GM19372 (cell line): Measurements from ENCODE around the gene CNTD1.
"Not testable (repeated sequence)": the region's sequence is repeated elsewhere in the genome, so short reads cannot be mapped to it uniquely, and the experiment has no call there.

Experiments
- ATAC-seq: cut with Tn5 transposase; IDR thresholded peaks from one replicate; pipeline ENCODE4 v1.9.1; 2021; ENCODE audit warnings: mild to moderate bottlenecking, low read depth, moderate library complexity; ENCODE audit not compliant: unreplicated experiment

The CNTD1 gene

GRCh38 chr17:42798383-42799380, at the start of gene CNTD1, which contains the start of gene COA3:
CNTD1 (plus strand) TSS chr17:42798861; CDS start chr17:42799068, 207 bp downstream.
COA3 (minus strand) TSS chr17:42798704; CDS start chr17:42798681, 23 bp downstream.
- ATAC-seq = no peak

GRCh38 chr17:42748908-42749798, 49.5 kb upstream of the CNTD1 start:
- no peak for ATAC-seq

- ATAC-seq = no peak
Measured at GRCh38 chr17:42750739-42751344, 47.8 kb upstream of the CNTD1 start.

GRCh38 chr17:42751628-42752027, 47.0 kb upstream of the CNTD1 start:
- ATAC-seq = no peak

GRCh38 chr17:42754782-42755181, 43.9 kb upstream of the CNTD1 start:
- no peak for ATAC-seq

DNA sequence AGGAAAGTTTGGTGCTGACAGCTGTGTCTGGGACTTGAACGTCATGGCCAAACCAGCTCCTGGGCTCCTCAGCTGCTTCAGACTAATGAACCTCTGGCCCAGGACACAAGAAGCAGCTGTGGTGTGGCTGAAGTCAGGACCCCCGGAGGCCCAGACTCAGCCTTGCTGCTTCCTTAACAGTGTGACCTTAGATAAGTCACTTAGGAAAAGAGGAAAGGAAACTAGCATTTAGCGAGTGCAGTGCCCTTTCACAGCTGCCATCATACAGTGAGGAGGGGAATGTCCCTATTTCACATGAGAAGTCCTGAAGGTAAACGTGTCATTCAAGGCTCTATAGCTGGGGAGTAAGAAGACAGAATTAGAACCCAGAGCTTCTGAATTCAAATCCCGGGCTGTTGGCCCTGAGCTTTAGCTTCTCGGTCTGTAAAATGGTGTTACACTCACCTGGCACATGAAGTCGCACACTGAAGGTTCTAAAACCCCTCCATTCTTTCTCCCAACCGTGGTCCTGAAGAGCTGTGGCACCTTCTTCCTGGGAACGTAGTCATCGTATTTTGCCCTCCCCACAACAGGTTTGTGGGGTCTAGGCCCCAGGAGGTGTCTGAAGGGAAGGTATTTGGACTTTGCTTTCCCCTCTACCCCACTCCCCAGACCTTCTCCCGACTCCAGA, 38.5 kb upstream of the CNTD1 start:
- ATAC-seq = no peak

DNA sequence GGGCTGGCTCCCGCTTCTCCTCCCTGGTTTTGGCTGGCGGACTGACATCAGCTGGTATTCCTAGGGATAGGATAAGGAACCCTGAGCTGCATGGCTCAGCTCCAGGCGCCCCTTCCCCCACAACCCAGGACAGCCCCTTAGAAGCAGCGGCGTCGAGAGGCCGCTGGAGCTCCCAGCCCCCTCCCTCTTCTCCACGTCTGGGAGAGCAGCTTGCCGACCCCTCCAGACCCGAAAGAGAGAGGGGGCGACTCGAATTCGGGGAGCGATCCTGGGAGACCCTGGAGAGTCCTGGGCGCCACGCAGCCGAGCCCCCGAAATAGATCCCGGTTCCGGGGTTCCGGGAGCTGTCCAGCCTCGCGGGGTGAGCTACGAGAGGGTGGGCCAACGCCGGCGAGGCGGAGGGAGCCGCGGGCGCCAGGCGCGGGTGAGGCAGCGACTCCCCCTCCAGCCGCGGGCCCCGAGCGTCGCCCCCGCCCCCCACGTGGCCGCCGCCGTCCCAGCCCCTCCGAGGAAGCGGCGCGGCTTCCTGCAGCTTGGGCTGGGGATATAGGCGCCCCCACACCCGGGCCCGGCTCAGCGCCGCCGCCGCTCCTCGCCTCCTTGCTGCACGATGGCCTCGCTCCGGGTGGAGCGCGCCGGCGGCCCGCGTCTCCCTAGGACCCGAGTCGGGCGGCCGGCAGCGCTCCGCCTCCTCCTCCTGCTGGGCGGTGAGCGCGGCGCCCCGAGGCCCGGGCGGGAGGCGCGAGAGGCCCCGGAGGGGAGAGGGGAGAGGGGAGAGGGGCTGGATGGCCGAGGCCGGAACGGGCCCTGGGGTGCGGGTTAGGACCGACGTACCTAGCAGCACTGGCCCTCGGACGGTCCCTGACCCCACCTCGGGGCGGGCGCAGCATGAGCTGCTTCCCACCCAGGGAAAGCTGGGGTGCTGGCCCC, 37.7 kb upstream of the CNTD1 start, which contains the start of gene RAMP2:
TSS of gene RAMP2 (plus strand) at position 576 of the 930 bp plus-strand sequence. CDS start at position 611, 35 bp downstream.
- no peak for ATAC-seq

- no peak for ATAC-seq
Measured at GRCh38 chr17:42761638-42762037, 37.0 kb upstream of the CNTD1 start.

GRCh38 chr17:42766124-42766523, 32.5 kb upstream of the CNTD1 start:
- ATAC-seq = no peak

- ATAC-seq = no peak
Measured at GRCh38 chr17:42767512-42767911, 31.1 kb upstream of the CNTD1 start.

DNA sequence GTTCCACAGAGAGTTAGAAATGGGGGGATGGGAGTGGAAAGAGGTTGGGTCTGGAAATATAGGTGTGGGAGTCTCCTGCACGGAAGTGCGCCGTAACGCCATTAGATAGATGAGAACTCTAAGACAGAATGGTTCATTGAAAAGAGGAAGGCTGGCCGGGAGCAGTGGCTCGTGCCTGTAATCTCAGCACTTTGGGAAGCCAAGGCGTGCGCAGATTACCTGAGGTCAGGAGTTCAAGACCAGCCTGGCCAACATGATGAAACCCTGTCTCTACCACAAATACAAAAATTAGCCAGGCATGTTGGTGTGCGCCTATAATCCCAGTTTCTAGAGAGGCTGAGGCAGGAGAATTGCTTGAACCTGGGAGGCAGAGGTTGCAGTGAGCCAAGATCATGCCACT, 30.7 kb upstream of the CNTD1 start:
- ATAC-seq = not testable (repeated sequence)

DNA sequence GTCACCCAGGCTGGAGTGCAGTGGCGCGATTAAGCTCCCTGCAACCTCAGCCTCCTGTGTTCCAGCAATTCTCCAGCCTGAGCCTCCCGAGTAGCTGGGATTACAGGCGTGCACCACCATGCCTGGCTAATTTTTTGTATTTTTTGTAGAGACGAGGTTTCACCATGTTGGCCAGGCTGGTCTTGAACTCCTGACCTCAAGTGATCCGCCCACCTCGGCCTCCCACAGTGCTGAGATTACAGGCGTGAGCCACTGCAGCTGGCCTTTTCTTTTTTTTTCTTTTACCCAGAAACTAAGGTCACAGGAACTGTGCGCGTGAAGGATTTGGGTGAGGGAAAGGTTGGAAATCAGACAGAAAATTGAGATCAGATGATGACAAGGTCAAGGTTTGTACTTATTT, 28.7 kb upstream of the CNTD1 start:
- not testable (repeated sequence) for ATAC-seq

DNA sequence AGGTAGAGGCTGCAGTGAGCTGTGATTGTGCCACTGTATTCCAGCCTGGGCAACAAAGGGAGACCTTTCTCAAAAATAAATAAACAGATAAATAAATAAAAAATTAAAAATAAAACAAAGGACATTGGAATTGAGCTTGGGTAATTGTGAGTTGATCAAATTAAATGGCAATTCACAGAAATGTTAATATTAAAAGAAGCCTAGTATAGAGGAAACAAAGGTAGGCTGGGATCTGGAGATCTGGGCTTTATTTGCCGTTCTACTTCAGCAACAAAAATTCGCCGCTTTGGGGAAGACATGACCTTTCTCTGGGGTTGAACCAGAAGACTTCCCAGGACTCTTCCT, 25.7 kb upstream of the CNTD1 start:
- ATAC-seq = no peak

DNA sequence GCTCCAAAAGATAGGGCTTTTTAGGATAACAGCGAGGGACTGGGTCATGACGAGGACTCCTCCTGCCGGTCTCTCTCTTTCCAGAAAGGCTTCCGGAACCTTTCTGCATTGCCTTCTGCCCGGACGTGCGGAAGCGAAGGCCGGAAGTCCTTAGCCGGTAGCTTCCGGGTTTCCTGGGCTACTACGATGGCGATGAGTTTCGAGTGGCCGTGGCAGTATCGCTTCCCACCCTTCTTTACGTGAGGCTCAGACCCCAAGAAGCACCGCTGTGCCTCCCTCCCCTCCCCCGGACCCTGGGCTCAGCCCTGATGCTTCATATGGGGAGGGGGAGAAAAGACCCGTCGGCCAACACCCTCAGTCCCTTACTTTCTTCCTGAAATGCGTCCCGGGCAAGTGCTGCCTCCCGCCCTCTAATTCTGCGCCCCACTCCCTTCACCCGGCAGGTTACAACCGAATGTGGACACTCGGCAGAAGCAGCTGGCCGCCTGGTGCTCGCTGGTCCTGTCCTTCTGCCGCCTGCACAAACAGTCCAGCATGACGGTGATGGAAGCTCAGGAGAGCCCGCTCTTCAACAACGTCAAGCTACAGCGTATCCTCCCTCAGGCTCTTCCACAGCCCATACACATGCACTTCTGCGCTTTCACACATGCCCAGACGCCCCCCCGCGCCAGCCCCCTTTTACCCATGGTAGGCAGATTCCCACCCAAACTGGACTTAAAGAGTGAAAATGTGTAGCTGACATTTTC, 25.2 kb upstream of the CNTD1 start, which contains the start of gene VPS25:
TSS of gene VPS25 (plus strand) at position 160 of the 746 bp plus-strand sequence. CDS start at position 187, 27 bp downstream.
- ATAC-seq = peak; percentile 65

DNA sequence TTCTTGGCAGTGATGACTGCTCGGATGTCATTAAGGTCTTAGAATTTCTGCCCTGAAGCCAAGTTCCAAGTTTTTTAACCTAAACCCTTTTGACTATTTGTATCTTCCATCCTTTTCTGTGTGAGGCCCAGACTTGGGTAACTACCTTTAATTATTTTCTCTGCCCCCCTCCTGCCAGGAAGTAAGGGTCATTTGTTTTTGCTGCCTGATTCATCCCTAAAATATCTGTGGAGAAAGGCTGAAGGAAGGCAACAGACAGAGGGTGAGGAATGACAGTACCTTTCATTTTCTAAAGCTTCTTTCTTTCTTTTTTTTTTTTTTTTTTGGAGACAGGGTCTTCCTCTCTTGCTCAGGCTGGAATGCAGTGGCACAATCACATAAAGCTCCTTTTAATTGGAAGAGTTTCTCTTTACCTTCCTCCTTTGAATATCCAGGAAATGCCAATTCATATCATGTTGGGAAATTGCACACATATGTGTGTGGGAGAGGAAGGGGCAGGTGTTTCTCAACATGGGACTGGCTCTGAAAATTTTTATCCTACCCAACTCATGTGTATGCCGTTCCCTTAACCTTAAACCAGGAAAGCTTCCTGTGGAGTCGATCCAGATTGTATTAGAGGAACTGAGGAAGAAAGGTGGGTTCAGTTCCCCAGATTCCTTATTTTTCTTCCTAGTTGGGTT, 24.5 kb upstream of the CNTD1 start:
- no peak for ATAC-seq

- no peak for ATAC-seq
Measured at GRCh38 chr17:42775534-42776098, 23.0 kb upstream of the CNTD1 start.

GRCh38 chr17:42778570-42778969, 20.1 kb upstream of the CNTD1 start:
- no peak for ATAC-seq
